HFF-Myc (cell line): ENCODE measurements around the gene ABHD18.
A peak's percentile ranks its signal among the peaks of the same experiment; 100 is the strongest.
"Not testable (repeated sequence)": the region's sequence is repeated elsewhere in the genome, so short reads cannot be mapped to it uniquely, and the experiment has no call there.

Source experiments
- DNase-seq: peaks from one replicate; pipeline ENCODE4 v3.0.0-alpha.2; 2011; ENCODE audit warnings: low read depth; ENCODE audit errors: extremely low read depth
- H3K4me3 ChIP-seq: replicated peaks from 2 replicates; pipeline ENCODE4 v1.5.1; 2011; ENCODE audit warnings: low read depth, mild to moderate bottlenecking, control low read depth, low read length
- TF ChIP-seq, protein P1 (sequence below): IDR thresholded peaks from 2 replicates; pipeline ENCODE4 v1.5.1; 2012; ENCODE audit warnings: mild to moderate bottlenecking, low read depth, low read length, control low read depth; ENCODE audit errors: missing control alignments

ABHD18 gene

DNA sequence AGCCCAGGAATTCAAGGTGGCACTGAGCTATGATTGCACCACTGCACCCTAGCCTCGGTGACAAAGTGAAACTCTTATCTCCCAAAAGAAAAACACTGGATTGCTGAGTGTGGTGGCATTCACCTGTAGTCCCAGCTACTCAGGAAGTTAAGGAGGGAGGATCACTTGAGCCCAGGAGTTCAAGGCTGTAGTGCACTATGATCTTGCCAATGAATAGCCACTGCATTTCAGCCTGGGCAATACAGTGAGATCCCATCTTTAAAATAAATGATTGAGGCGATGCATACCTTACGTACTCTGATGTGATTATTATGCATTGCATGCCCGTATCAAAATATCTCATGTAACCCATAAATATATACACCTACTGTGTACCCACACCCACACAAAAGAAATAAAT, 64.7 kb downstream of the ABHD18 start:
- DNase-seq, result no peak
- TF ChIP-seq, protein P1, sequence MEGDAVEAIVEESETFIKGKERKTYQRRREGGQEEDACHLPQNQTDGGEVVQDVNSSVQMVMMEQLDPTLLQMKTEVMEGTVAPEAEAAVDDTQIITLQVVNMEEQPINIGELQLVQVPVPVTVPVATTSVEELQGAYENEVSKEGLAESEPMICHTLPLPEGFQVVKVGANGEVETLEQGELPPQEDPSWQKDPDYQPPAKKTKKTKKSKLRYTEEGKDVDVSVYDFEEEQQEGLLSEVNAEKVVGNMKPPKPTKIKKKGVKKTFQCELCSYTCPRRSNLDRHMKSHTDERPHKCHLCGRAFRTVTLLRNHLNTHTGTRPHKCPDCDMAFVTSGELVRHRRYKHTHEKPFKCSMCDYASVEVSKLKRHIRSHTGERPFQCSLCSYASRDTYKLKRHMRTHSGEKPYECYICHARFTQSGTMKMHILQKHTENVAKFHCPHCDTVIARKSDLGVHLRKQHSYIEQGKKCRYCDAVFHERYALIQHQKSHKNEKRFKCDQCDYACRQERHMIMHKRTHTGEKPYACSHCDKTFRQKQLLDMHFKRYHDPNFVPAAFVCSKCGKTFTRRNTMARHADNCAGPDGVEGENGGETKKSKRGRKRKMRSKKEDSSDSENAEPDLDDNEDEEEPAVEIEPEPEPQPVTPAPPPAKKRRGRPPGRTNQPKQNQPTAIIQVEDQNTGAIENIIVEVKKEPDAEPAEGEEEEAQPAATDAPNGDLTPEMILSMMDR, result no peak
- H3K4me3 ChIP-seq, result no peak overlapping the region

DNA sequence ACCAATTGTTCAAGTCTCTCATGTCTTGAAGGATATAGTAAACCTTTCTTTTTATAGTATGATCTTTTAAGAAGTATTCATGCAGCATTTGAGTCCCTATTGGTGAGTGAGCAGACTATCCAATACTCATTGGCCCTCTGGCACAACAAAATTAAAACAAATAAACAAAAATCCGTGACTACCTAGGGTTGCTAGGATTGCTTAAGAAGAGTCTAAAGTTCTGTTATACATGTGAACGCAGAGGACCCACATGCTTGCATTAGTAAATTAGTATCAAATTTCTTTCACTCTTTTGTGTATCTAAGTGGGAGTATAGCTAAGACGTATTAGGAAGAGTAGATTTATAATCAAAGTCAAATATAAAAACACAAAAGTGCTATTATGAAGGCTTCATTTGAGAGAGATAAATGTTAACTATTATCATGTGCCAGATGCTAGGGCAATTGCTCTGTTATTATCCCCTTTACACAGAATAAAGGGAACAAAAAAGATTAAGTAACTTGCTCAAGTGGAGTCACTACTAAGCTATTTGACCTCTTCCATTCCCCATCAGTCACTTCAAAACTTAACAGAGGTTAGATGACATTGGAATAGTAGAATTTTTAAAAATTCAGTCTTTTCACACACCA, 66.7 kb downstream of the ABHD18 start:
- no peak overlapping the region for H3K4me3 ChIP-seq
- no peak for DNase-seq
- TF ChIP-seq, protein P1, result no peak

DNA sequence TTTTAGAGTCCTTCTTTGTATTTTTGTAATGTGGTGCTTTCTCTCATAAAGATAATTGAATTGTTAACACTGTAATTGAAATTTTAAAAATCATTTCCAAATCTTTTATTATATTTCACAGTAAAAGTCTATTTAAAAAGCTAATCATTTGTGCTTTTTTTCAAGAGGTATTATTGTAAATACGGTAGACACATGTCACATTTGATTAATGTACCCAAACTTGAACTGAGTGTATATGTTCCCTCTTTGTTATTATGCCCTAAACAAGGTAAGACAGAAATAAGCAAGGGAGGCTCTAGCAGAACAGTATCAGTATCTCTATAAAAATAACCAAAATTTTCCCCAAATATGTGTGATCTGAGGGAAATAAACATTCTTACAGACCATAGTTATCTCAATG, 74.4 kb downstream of the ABHD18 start:
- H3K4me3 ChIP-seq, result no peak overlapping the region
- DNase-seq, result no peak
- TF ChIP-seq, protein P1, result no peak

DNA sequence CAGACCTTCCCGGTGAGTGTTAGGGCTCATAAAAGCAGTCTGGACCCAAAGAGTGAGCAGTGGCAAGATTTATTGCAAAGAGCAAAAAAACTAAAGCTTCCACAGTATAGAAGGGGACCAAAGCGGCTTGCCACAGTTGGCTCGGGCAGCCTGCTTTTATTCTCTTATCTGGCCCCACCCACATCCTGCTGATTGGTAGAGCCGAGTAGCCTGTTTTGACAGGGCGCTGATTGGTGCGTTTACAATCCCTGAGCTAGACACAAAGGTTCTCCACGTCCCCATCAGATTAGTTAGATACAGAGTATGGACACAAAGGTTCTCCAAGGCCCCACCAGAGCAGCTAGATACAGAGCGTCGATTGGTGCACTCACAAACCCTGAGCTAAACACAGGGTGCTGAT, 81.8 kb downstream of the ABHD18 start:
- DNase-seq, H3K4me3 ChIP-seq: not testable (repeated sequence)

DNA sequence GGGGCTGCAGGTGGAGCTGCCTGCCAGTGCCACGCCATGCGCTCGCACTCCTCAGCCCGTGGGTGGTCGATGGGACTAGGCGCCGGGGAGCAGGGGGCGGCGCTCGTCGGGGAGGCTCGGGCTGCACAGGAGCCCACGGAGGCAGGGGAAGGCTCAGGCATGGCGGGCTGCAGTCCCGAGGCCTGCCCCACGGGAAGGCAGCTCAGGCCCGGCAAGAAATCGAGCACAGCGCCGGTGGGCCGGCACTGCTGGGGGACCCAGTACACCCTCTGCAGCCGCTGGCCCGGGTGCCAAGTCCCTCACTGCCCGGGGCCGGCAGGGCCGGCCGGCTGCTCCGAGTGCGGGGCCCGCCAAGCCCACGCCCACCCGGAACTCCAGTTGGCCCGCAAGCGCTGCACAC, 82.3 kb downstream of the ABHD18 start:
- not testable (repeated sequence) for H3K4me3 ChIP-seq, DNase-seq

DNA sequence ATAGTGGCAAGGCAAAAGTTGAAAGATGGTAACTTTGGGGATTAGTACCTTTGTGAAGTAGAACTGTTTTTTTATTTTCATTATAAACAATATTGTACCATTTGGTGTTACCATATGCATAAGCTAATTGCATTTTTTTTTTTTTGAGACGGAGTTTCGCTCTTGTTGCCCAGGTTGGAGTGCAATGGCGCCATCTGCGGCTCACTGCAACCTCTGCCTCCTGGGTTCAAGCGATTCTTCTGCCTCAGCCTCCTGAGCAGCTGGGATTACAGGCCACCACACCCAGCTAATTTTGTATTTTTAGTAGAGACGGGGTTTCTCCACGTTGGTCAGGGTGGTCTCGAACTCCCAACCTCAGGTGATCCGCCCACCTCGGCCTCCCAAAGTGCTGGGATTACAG, 86.0 kb downstream of the ABHD18 start:
- not testable (repeated sequence) for H3K4me3 ChIP-seq, DNase-seq
- TF ChIP-seq, protein P1, result peak; percentile 16

DNA sequence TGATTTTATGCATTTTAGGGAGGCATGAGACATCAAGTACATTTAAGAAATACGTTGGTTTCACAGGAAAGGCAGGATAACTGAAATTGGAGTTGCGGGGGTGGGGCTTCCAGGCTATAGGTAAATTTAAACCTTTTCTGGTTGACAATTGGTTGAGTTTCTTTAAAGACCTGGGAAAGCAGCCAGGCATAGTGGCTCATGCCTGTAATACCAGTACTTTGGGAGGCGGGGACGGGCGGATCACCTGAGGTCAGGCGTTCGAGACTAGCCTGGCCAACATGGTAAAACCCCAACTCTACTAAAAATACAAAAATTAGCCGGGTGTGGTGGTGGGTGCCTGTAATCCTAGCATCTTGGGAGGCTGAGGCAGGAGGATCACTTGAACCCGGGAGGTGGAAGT, 89.7 kb downstream of the ABHD18 start:
- not testable (repeated sequence) for H3K4me3 ChIP-seq, DNase-seq

DNA sequence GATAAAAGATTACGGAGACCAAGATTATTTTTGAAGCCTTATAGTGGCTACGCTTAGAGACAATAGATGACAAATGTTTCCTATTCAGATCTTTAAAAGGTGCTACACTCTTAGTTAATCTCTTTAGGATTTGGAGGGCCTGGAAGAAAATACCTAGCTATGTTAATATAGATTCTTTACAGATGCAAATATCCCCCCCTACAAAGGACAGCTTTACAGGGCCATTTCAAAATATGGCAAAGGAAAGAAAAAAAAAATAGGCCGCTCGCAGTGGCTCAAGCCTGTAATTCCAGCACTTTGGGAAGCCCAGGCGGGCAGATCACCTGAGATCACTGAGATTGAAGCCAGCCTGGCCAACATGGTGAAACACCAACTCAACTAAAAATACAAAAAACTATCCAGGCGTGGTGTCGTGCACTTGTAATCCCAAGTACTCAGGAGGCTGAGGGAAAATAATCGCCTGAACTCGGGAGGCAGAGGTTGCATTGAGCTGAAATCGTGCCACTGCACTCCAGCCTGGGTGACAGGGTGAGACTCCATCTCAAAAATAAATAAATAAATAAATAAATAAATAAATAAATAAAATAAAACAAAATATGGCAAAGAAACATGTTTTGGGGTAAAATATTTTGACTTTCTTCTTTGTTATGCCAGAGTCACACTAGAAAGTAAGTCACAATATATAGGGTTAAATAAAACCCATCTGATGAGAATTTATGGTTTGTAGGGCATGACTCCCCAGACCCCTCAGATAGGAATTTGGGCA, 90.4 kb downstream of the ABHD18 start:
- H3K4me3 ChIP-seq, DNase-seq: not testable (repeated sequence)

DNA sequence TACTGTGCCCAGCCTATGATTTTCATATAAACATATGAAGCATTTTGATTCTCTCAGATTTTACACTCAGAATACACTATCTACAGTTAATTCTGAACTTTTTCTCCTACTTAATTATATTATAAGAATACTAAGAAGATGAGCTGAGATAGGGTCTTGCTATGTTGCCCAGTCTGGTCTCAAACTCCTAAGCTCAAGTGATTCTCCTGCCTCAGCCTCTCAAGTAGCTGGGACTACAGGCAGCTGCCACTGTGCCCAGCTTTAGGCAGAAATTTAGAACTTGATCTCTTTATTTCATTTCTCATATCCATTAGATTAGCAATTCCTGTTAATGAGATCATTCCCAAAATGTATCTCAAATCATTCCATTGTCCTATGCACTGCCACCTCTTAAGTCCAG, 91.2 kb downstream of the ABHD18 start:
- TF ChIP-seq, protein P1, result no peak
- DNase-seq, result no peak
- H3K4me3 ChIP-seq, result no peak overlapping the region
